T-helper 2 cell treated with Interferon-gamma antibody and Interleukin-4, amounts not matched to agents 100 ng/mL and 5 ng/mL, for 36 hours (primary cell): ENCODE results near the gene PSMA3. TPM values are rescaled to one million over a fixed set of nuclear protein-coding genes. Genes with fewer than 3 reads are reported as not detected.
"Not testable (repeated sequence)": the region's sequence is repeated elsewhere in the genome, so short reads cannot be mapped to it uniquely, and the experiment has no call there.

Experiments used
- intact Hi-C: fragments of 100-400 bp; cut with micrococcal nuclease; formaldehyde crosslinking; loops from one replicate; pipeline ENCODE4 v1.15.1; 2023
- total RNA-seq: library from RNA; stranded (reverse); gene quantifications from 2 replicates; pipeline ENCODE4 v1.2.3, GENCODE V29; 2022

Gene PSMA3
- 354 and 356 TPM in 2 replicates for total RNA-seq

DNA sequence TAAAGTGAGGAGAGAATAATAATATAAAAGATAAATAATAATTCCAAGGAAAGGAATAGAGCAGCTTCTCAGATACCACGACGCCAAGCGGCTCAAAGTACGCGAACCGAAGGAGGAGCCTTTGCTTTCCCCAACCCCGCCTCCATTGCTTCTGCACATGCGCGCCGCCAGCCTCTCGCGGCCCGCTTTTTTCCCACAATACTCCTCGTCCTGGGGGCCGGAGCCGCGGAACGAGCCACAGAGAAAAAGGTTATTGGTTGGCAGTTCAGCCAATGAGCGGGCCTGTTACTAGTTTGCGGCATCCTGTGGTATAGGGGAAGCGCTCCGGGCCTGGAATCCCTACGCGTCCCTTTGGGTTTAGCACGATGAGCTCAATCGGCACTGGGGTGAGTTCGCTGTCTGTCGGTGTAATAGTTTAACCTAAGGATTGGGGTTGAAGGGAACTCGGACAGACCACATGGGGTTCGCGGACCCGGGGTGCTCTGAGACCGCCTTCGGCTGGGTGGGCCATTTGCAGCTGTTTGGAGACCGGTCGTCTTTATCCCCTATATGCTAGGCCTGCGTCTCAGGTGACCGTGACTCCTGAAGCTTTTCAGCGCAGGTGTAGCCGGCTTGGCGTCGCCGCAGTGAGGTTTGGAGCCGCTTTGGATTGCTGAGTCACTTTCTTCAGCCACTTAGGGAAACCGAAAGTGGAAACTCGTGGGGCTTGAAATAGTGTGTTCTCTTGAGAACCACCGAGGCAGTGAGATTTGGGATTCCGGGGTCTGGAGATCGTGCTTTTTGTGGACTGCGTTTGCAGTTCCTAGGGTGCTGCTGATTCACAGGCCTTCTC is at the start of gene PSMA3:
Gene PSMA3 (plus strand): TSS at position 288 of the 832 bp plus-strand sequence. CDS start 78 bp downstream, at position 366.
- intact Hi-C loops: loop anchor here (1.0 kb wide), 6 partner anchors 45 to 1240 kb away; partner anchors contain the start of genes ARID4A, DAAM1, JKAMP and KIAA0586

DNA sequence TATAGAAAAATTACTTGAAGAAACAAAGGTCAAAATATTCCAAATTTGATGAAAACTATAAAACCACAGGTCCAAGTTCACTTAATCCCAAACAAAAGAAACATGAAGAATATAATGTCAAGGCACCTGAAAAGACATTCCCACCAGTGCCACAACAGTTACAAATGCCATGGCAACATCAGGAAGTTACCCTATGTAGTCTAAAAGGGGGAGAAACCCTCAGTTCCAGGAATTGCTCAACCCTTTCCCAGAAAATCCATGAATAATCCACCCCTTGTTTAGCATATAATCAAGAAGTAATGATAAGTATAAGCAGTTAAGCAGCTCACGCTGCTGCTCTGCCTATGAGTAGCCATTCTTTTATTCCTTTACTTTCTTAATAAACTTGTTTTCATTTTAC is 48.4 kb upstream of the PSMA3 start:
- intact Hi-C loops: no loop called here

DNA sequence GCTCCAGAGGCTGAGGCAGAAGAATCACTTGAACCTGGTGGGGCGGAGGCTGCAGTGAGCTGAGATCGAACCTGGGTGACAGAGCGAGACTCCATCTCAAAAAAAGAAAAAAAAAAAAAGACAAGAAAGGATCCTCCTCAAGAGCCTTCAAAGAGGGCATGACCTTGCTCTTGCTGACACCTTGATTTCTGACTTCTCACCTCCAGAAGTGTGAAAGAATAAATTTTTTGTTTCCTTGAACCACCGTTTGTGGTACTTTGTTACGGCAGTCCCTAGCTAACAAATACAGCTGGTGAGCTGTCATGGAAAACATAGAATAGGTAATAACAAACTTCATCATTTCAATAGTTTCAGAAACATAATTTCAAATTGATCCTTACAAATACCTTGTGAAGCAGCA is 46.6 kb upstream of the PSMA3 start:
- intact Hi-C loops: no loop called here

DNA sequence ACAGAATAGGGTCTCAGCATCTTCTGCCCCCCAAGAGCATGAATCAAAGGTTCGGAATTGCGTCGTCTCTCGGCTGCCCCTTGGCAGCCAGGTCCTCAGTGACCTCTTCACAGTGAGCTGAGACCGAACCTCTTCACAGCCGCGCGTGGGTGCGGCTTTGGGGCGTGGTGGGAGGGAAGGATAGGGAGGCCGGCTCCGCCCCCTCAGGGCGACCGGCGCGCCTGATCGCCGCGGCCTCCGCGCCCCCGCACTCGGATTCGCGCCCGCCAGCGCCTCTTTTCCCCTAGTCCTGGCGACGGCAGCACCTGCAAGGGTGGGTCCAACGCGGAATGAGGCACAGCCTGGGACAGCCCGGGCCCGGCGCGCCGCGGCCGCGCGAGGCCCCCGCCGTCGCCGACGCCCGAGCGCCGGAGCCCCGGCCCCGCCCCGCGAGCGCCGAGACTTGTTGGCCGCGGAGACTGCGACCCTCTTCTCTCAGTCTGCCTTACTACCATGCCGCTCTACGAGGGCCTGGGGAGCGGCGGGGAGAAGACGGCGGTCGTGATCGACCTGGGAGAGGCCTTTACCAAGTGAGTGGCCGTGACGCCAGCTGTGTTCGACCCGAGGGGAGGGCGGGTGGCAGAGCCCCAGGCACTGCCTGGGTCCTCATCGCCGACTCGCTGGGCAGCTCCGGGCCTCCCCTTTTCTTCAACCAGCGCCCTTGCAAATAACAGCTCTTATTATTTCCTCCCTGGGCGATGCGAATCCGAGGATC is 44.7 kb upstream of the PSMA3 start, which contains the start of gene ACTR10:
Gene ACTR10 (plus strand): TSS at position 424 of the 754 bp plus-strand sequence. CDS start 69 bp downstream, at position 493.
- intact Hi-C loops: loop anchor here (1.0 to 2.0 kb wide), 6 partner anchors 39 to 227 kb away; partner anchors contain the start of genes ARID4A, ARMH4, KIAA0586 and PSMA3

DNA sequence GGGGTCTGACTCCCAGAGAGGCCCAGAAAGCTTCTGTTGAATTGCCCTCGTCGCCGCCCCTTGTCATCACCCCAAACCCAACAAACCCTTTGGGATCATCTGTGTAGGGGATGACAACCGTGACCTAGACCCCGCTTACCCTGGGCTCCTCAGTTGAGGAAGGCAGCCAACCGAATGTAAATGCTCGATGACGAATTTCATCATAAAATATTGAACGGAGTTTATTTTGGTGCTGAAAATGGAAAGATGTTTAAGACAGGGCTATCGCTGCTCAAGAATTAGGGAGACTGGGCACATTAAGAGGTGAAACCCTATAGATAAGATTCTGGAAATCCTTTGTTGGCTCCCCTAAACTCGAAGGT is 44.2 kb upstream of the PSMA3 start:
- intact Hi-C loops: loop anchor here (1.0 to 2.0 kb wide), 2 partner anchors 39 to 226 kb away; partner anchors contain the start of genes KIAA0586 and TIMM9

DNA sequence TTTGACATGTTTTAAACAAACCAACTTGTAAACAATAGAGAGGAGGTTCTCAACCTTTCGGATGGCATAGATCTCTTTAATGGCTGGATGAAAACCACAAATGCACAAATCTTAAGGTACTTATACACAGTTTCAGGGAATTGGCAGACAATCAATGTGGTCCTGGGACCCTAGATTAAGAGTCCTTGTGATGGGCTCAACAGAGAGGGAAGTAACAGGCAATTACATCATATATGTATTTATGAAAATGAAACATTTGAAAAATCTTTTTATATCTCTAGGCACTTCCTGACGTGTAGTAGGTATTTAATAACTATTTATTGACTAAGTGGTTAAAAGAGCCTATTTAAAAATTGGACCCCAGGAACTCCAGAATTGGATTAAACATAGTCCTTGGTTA is 43.8 kb upstream of the PSMA3 start:
- intact Hi-C loops: loop anchor here (1.0 to 2.0 kb wide), 2 partner anchors 38 to 226 kb away; partner anchors contain the start of genes KIAA0586 and TIMM9

DNA sequence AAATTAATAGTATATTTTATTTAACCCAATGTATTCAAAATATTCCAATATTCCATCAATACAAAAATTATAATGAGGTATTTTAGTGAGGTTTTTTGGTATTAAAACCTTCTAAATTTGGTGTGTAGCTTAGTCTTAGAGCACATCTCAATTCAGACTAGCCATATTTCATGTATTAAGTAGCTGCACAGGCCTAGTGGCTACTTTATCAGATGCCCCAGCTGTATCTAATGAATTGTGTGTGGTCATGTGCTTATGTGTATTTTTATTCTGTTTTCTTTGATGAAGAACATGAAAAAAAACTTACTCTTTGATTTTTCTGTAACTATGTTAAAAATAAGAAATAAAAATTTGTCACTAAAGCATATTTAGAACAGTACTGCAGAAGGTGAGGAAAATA is 31.5 kb upstream of the PSMA3 start:
- intact Hi-C loops: no loop called here

DNA sequence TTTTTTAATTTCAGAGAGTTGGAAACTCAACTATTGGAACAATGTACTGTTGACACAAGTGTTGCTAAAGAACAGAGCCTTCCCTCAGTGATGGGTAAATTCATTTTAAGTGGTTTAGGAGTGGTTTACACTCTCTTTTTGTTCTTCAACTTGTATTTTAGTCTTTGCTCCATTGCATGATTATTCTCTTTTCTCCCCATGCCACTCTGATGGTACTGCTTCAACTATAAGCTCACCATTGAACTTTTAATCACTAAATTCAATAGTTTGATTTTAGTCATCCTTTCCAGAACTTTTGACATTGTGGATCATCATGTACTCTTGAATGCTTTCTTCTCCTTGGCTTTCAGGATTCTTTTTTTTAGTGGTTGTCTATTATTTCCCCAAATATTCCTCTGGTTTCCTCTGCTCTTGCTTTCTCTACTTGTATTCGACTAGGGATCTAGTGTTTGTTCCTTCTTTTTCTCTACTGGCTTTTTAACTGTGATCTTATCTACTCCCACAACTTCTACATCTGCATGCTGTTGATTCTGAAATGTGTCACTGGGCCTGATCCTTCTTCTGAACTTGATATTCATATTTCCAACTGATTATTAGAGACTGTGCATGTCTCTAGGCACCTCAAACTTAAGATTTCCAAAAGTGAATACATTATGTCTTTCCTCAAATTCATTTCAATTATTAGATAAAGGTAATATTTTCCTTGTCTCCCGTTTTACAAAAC is 29.3 kb upstream of the PSMA3 start:
- intact Hi-C loops: no loop called here

DNA sequence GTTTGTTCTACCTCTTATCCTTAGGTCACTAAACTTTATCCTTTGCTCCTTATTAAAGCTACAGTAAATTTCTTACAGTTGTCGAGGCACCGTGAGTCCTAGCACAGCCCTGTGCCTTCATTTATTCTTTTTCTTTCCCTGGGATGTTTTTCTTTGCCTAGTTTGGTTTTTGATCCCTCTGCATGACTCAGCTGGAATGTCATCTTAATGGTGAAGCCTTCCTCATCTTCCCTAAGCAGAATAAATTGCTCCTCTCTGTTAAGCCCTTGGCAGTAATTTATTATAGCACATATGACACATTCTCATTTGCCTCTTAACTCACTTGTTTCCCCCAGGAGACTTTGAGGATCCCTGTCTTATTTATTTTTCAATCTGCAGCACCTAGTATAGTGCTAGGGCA is 28.1 kb upstream of the PSMA3 start:
- intact Hi-C loops: no loop called here

DNA sequence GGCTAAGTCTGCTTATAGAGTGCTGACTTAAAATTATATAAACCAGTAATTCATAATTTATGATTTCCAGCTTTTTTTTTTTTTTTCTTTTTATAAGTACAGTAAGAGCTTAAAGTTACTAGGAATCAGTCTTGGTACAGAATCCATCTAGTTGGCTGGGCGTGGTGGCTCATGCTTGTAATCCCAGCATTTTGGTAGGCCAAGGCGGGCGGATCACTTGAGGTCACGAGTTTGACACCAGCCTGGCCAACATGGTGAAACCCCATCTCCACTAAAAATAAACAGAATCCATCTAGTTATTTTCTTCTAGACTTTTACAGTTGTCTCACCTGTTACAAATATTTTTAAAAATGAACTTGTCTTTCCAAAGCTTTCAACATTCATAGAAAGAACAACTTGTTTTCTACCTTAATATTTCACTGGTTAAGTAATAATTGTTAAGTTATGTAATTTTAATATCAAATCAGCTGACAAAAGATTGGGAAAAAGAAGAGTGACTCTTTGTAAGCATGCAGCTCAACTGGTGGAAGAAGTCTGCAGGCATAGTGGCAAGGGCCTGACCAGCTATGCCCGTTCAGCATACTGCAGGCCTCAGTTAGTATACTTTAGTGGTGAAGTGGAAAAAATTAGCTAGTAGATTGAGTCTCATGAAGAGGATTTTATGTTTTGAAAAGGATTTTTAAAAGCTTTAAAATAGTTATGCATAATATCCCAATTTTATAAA is 17.4 kb upstream of the PSMA3 start:
- intact Hi-C loops: no loop called here

DNA sequence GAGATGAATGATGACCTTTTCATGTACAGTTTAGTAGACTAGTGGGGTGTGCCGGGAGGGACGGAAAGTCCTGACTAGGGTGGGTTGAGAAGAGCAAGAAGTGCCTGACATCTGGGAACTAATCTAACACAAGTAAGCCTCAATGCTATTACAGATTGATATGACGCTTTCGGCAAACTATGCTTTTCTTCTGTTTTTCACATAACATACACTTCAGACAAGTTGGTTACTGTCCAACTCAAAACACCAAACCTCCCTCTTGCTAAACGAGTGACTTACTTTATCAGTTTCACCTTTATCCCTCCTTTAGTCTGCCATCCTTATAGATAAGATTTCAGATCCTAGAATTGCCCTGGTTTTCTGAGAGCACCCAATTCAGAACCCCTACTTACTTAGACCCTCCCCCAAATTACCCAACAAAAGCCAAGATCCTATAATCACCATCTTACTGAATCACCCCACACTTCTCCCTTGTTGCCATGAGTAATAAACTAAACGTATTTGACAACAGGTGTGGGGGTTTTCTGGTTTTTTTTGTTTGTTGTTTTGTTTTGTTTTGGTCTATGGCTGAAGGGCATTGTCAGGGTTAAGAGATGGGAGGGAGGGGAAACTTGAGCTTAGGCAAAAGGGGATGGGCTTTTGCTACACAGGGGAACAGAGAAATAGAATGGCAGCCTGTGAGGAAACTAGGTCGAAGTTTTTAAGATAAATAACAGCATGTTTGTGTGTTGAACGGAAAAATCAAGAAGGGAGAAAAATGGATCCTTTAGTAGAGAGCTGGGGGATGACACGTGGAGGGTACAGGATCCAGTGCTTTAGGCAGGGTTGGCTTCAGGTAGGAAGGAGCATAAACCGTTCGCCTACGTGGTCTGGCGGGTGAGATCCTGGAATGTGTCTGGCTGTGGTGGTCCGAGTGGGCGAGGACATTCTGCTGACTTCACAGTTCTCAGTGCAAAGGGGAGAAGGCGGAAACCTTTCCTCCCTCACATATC is 6.1 kb upstream of the PSMA3 start:
- intact Hi-C loops: loop anchor here (1.0 to 2.0 kb wide), 2 partner anchors 38 to 970 kb away; partner anchors contain the start of genes ACTR10, AP5M1 and EXOC5

DNA sequence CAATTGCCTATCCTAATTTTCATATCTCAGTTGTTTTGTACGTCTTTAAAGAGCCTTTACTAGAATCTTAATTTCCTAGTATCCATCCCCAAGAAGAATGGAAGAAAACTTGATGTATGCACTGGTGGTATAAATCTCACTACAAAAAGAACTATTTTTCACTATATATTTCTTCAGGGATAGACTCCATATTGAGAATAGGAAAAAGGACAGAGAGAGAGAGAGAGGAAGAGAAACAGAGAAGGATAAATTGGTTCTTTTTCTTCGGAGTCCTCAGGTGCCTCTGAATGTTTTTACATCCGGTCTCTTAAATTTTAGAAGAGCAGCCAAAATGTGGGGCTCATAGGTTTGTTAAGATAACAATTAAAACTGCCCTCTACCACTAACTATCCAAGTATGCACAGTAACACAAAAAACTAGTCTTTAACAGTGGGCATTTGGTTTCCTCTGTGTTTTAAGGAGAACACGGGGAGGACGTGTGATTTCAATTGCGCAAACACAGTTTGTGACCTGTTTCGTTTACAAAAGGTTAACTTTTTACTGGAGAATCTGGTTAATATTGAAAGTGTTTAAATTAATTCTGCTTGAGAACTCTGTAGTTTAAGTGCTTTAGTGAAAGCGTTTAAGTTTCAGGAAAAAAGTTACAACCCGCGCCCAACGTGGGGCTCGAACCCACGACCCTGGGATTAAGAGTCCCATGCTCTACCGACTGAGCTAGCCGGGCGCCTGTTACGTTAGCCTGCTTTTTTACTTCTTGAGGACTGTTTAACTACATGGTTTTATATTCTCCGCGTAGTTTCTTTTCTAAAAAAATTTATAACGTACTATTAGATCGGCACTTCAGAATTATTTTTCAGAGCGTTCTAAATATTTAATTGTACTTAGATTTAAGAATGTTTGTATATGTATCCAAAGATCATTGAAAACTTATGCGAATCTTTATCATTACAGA is 5.1 kb upstream of the PSMA3 start:
- intact Hi-C loops: loop anchor here (1.0 to 2.0 kb wide), 2 partner anchors 39 to 971 kb away; partner anchors contain the start of genes ACTR10, AP5M1 and EXOC5

DNA sequence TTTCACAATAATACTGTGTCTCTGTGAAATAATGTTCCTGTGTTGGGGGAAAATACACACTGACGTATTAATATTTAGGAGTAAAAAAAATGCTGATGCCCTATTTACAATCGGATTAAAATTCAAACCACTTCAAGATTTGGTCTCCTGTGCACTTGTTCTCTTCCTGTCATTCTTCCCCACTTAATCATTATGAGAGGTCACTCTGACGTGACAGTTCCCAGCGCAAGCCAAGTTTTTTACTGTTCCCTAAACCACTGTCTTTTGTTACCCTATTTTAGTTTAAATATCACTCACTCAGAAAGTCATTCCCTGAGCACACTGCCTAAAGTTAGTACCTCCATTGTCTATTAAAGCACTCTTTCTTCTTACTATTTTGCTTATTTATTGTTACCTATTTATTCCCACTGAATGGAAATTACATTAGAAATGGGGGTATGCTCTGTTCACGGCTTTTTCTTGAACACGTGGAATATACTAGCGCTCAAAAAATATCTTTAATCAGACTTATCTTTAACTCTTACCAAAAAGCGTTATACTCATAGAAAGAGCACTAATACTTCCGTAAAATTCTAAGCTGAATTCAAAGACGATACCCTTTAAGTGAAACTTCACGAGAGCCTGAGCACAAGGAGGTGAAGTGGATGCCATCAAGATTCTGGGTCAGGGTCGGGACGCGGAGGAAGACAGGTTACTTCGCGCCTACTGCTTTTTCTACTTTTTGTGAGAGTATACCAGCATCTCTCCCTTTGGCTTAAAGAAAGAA is 670 bp upstream of the PSMA3 start:
- intact Hi-C loops: loop anchor here (1.0 kb wide), 6 partner anchors 45 to 1240 kb away; partner anchors contain the start of genes ARID4A, DAAM1, JKAMP and KIAA0586

DNA sequence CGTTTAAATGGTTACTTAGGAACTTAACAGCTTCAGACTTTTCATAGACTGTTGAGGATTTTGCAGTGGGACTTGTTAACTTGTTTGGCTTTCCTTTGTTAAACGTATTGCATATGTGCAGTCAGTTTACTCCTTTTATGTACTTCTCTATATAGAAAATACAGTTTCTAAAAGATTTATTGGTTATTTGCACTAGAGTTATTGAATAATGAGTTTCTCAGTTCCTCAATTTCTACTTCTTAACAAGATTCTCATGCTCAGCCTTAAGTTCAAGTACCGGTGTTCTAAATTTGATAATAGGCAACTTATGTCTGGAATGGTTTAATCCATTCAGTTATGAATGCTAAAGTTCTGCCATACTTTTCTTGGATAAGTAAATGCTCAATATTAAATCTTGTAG is 919 bp downstream of the PSMA3 start:
- intact Hi-C loops: no loop called here

DNA sequence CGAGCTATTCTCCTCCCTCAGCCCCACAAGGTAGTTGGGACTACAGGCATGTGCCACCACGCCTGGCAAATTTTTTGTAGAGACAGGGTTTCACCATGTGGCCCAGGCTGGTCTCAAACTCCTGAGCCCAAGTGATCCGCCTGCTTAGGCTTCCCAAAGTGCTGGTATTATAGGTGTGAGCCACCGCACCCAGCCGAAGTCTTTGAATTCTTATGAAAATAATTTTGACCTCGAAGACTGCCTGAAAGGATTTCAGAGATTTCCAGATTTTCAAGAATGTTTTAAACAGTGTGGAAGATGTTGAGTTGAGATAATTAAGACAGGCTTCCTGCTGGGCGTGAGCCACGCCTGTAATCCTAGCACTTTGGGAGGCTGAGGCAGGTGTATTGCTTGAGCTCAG is 5.0 kb downstream of the PSMA3 start:
- intact Hi-C loops: no loop called here

DNA sequence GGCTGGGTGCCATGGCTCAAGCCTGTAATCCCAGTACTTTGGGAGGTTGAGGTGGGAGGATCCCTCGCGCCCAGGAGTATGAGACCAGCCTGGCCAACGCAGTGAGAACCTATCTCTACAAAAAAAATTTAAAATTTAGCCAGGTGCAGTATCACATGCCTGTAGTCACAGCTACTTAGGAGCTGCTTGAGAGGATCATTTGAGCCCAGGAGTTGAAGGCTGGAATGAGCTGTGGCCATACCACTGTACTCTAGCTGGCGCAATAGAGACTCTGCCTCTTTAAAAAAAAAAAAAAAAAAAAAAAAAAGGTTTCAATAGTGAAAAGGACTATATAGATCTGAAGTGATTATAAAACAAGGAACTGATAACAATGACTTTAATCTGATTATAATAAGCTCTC is 13.5 kb downstream of the PSMA3 start:
- intact Hi-C loops: no loop called here

DNA sequence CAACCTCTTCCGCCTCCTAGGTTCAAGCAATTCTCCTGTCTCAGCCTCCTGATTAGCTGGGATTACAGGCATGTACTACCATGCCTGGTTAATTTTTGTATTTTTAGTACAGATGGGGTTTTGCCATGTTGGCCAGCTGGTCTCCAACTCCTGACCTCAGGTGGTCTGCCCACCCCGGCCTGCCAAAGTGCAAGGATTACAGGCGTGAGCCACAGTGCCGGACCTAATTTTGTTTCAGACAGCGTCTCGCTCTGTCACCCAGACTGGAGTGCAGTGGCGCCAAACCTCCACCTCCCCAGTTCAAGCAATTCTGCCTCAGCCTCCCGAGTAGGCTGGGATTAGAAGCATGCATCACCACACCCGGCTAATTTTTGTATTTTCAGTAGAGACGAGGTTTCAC is 17.4 kb downstream of the PSMA3 start:
- intact Hi-C loops: not testable (repeated sequence)
